ENCODE data around the gene RSRC1. TPM values are rescaled to one million over a fixed set of nuclear protein-coding genes. Genes with fewer than 3 reads are reported as not detected.
"Not testable (repeated sequence)": the region's sequence is repeated elsewhere in the genome, so short reads cannot be mapped to it uniquely, and the experiment has no call there.

RSRC1 gene
- total RNA-seq, 1 experiment from 2014 or later: 34.1 TPM

DNA sequence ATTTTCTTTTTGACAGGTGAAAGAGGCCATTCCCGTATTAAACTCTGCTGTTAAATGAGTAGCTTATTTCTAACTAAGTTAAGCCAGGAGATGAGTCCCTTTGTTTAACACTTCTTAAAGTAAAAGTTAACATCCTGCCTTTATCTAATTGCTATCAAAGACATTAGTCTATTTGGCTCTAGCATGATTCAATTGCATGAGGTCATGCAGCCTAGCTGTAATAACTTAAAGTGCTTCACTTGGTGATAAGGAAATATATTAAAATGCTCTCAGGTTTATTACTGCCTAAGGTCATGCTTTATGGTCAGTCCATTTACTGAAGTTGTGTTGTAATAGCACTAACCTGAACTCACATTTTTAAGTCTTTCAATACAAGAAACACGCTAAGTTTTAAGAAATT, 378.8 kb downstream of the RSRC1 start:
- in situ Hi-C loops (cut with HindIII; ENCODE audit: low sequenced_read_pairs): no loop called here
- no peak for DNase-seq (ENCODE audit: low spot score)

DNA sequence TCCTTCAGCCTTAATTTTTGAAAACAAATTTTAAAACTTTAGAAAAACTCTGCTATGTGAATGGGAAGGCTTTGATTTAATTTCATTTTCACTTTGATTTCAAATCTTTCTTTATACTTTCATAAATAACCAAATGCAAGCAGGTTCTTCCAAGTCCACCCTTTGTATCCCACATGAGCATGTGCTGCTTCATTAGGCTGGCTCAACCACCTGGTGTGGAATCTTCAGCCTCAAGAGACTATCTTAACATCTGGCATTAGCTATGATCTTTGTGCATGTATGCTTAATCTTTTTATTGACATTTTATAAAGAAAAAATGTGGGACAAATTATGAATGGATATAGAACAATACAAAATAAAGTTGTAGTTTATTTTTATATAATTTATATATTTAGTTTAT, 379.3 kb downstream of the RSRC1 start:
- in situ Hi-C loops (cut with HindIII; ENCODE audit: low sequenced_read_pairs): no loop called here
- DNase-seq (ENCODE audit: low spot score): no peak

DNA sequence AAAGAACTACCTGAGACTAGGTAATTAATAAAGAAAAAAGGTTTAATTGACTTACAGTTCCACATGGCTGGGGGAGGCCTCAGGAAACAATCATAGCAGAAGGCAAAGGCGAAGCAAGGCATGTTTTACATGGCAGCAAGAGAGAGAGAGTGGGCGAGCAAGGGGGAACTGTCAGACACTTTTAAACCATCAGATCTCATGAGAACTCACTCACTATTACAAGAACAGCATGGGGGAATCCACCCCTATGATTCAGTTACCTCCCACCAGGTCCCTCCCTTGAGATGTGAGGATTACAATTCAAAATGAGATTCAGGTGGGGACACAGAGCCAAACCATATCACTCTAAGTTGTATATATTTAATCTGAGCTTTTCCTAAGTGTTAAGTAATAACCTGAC, 382.1 kb downstream of the RSRC1 start:
- in situ Hi-C loops (cut with HindIII; ENCODE audit: low sequenced_read_pairs): no loop called here
- DNase-seq (ENCODE audit: low spot score): no peak

DNA sequence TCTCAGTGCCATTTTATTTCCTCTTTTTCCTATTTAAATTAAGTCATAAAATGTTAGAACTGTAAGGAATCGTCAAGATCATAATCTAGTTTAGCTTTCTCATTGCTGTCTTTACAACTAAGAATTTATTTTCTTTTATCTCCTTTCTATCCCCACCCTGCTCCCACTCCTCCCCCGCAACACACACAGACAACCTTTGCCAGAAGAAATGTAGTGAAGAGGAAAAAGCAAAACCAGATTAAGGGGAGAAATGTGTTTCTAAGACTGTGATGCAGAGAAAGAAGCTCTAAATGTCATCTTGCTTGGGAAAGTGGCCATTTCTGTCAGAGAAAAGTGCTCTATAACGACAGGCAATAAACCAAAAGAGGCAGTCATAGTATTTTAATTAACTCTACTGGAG, 382.8 kb downstream of the RSRC1 start:
- in situ Hi-C loops (cut with HindIII; ENCODE audit: low sequenced_read_pairs): no loop called here

DNA sequence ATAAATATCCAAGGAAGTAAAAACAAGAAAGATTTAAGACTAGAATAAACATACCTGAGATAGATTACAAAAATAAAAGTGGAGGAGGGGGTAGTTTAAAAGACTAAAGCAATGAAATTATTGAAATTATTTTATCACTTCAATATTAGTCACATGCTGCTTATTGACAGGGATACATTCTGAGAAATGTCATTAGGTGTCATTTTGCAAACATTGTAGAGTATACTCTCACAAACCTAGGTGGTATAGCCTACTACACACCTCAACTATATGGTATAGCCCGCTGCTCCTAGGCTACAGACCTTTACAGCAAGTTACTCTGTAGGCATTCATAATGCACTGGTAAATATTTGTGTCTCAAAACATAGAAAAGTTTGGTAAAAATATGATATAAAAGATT, 384.0 kb downstream of the RSRC1 start:
- in situ Hi-C loops (cut with HindIII; ENCODE audit: low sequenced_read_pairs): no loop called here

More for the DNA sequence above, 382.8 kb downstream of the RSRC1 start:
- no peak for DNase-seq (ENCODE audit: low spot score)

DNA sequence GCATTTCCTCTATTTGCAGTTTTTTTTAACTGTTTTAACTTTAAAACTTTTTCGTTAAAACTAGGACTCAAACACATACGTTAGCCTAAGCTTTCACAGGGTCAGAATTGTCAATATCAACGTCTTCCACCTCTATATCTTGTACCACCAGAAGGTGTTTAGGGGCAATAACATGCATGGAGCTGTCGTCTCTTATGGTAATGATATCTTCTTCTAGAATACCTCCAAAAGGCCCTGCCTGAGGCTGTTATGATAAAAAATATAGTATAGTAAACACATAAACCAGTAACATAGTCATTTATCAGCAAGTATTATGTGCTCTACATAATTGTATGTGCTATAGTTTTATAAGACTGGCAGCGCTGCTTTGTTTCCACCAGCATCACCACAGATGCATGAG, 384.8 kb downstream of the RSRC1 start:
- in situ Hi-C loops (cut with HindIII; ENCODE audit: low sequenced_read_pairs): no loop called here
- no peak for DNase-seq (ENCODE audit: low spot score)

More for the DNA sequence above, 384.0 kb downstream of the RSRC1 start:
- DNase-seq (ENCODE audit: low spot score): no peak

DNA sequence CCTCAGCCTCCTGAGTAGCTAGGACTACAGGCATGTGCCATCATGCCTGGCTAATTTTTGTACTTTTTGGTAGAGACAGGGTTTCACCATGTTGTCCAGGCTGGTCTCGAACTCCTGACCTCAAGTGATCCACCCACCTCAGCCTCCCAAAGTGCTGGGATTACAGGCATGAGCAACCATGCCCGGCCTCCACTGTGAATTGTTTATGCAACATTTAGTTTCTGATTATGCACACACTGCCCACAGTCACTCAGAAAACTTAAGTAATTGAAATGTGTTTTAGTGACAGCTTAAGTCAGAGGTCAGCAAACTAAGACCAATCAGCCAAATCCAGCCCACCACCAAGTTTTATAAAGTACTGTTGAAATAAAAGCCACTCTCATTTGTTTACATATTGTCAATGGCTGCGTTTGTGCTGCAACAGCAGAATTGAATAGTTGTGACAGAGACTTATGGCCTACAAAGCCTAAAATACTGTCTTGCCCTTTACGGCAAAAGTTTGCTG, 385.6 kb downstream of the RSRC1 start:
- in situ Hi-C loops (cut with HindIII; ENCODE audit: low sequenced_read_pairs); DNase-seq (ENCODE audit: low spot score): not testable (repeated sequence)

DNA sequence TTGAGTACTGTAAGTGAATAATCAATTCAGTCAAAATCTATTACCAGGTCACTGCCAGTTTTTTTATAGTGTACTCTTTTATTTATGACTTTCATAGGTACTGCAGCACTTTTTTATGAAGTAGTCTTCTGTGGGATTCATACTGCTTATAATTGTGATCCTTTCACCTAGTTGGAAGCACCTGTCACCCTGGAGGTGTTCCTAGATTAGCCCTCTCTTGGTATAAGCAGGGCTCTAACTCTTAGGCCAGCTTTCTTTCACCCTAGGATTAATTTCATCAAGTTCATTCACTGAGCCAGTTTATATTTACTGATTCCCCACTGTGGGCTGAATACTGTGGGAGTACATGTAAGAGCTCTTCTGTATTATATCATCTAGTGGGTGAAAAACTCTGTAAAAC, 395.2 kb downstream of the RSRC1 start:
- DNase-seq (ENCODE audit: low spot score): no peak
- in situ Hi-C loops (cut with HindIII; ENCODE audit: low sequenced_read_pairs): no loop called here

DNA sequence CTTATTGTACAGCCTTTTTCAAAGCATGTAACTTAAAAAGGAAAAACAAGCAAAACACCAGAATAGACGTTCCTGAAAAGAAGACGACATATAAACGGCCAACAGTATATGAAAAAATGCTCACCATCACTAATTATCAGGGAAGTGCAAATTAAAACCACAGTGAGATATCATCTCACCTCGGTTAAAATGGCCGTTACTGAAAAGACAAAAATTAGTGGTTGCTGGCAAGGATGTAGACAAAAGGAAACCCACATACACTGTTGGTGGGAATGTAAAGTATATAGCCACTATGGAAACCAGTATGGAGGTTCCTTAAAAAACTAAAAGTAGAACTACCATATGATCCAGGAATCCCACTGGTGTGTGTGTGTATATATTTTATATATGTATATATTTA, 396.6 kb downstream of the RSRC1 start:
- in situ Hi-C loops (cut with HindIII; ENCODE audit: low sequenced_read_pairs): no loop called here
- no peak for DNase-seq (ENCODE audit: low spot score)

DNA sequence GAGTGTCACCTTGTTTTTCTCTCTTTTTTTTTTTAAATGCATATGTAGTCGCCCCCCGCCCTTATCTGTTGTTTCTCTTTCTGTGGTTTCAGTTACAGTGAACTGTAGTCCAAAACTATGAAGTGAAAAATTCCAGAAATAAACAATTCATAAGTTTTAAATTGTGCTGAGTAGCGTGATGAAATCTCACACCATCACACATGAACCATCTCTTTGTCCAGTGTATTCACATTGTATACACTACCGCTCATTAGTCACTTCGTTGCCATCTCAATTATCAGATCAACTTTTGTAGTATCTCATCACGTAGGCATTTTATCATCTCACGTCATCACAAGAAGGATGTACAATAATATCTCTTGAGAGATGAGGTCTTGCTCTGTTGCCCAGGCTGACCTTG, 398.6 kb downstream of the RSRC1 start:
- DNase-seq (ENCODE audit: low spot score): no peak

DNA sequence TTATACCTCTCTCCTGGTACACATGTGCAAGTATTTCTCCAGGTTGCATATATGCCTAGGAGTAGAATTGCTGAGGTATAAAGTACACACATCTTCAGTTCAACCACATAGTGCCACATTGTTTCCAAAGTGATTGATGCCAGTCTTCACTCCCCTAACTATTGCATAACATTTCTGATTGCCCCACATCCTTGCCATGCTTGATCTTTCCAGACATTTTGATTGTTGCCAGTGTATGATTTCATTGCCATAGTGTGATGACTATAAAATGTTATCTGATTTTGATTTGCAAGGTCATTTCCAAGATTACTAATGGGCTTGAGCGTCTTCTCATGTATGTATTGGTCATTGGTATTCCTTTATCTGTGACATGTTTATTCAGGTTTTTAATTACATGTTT, 400.0 kb downstream of the RSRC1 start:
- no peak for DNase-seq (ENCODE audit: low spot score)
- in situ Hi-C loops (cut with HindIII; ENCODE audit: low sequenced_read_pairs): no loop called here

More for the DNA sequence above, 398.6 kb downstream of the RSRC1 start:
- in situ Hi-C loops (cut with HindIII; ENCODE audit: low sequenced_read_pairs): no loop called here

DNA sequence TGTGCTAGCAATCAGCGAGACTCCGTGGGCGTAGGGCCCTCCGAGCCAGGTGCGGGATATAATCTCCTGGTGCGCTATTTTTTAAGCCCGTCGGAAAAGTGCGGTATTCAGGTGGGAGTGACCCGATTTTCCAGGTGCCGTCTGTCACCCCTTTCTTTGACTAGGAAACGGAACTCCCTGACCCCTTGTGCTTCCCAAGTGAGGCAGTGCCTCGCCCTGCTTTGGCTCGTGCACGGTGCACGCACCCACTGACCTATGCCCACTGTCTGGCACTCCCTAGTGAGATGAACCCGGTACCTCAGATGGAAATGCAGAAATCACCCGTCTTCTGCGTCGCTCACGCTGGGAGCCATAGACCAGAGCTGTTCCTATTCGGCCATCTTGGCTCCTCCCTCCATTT, 406.8 kb downstream of the RSRC1 start:
- in situ Hi-C loops (cut with HindIII; ENCODE audit: low sequenced_read_pairs): not testable (repeated sequence)

DNA sequence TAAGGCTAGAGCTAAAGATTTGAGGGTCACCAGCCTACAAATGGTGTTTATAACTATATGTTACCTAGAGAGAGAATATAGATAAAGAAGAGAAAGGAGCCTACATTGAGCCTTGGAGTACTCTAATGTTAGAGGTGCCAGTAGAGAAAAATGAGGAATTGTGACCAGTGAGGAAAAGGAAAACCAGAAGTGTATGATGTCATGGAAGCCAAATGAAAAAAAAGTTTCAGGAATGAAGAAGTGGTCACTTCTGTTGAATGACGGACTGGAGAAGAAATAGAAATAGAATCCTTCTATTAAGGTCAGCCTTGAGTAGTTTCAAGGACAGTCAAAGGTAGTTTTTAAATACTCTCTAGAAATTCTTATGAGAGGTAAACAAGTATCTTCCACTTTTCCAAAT, 409.9 kb downstream of the RSRC1 start:
- DNase-seq (ENCODE audit: low spot score): no peak
- in situ Hi-C loops (cut with HindIII; ENCODE audit: low sequenced_read_pairs): no loop called here

More for the DNA sequence above, 406.8 kb downstream of the RSRC1 start:
- DNase-seq (ENCODE audit: low spot score): not testable (repeated sequence)

DNA sequence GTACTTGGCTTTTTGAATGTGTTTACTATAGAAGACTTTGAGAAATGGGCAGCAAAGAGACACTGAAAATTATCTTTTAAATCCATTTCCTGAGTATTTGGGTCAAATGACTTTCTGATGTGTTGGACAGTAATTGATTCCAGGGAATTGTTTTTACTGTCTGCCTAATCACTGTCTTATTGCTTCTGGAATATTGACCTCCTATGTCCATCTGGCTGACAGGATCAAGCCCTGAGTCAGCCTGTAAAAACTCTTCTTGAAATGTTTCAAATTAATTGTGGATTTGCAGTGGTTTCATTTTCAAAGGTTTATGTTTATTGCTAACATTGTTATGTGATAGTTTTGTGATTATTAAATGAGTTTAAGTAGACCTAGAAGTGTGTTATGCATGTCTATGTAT, 410.5 kb downstream of the RSRC1 start:
- no peak for DNase-seq (ENCODE audit: low spot score)
- in situ Hi-C loops (cut with HindIII; ENCODE audit: low sequenced_read_pairs): no loop called here

DNA sequence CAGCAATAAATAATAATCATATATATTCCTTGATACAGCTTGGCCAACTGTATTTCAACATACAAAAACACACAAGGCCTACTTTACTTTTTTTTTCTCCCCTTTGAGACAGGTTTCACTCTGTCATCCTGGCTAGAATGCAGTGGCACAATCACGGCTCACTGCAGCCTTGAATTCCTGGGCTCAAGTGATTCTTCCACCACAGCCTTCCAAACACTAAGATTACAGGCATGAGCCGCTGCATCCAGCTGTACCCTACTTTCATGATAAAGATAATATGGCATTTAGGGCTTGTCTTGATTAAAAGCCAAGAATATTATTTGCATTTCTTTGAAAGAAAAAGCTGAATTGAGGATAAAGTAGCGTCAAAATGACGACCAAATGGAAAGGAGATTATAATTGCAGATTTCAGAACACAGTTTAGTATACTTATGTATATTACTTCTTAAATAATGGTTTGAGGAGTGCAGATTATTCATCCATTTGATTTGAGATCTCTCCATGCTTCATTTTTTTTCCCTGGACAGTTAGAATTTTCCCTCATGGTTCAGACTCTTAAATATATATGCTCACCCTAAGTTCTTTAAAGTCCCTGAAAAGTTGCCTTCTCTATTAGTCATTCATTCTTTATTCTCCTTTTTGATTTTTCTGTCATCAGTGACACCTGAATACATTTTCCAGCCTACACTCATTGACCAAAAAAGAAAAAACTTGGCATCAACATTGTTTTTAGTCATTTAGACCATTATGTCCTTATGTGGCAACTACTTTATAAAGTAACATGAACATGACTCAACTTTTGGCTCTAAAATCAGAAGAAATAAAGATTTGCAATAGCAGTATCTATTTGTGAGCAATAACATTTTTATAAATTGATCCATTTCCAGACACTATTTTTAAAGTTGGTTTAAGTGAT, 412.6 kb downstream of the RSRC1 start:
- in situ Hi-C loops (cut with HindIII; ENCODE audit: low sequenced_read_pairs): no loop called here
- no peak for DNase-seq (ENCODE audit: low spot score)

DNA sequence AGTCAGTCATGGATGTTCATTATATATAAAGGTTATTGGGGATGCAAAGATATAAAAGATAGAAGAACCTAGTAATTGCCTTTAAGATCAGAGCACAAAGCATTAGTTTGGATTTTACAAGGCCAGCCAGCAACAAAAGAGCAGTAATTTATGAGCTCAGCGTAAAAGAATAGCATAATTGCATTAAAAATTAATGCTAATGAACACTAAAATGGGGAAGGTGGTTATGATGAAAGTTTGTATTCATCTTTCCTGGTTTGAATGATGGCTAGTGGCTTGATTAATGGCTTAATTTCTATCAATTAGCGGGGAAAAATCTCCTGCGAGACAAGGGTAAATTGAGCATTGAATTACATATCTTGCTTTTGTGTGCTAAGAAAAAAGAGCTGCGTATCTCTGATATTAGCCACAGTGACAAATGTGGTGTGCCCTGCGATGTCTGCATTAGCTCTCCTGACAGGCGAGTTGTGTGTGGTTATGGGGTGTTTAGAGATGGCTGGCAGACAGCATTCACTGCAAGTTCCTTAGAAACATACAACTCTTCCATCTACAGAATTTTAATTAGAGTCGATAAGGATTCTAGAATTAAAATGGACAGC, 418.3 kb downstream of the RSRC1 start:
- in situ Hi-C loops (cut with HindIII; ENCODE audit: low sequenced_read_pairs): no loop called here

DNA sequence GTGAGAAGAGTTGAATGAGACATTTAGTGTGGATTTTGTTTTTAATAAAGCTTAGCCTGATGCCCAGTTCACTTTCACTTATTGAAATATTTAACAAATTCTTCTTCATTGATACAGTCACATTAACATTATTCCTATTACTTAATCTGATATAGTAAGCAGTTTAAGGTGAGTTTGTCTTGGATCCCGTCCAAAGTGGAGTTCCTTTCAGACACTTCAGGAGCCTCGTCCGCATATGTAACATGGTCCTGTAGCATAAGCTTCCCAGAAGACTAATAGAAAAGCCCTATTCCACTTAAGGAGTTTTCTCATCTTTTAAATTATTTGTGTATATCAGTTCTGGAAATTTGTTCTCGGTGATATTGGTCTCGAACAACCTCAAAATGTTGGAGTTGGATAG, 421.4 kb downstream of the RSRC1 start:
- peak; percentile 5 for DNase-seq (ENCODE audit: low spot score)
- in situ Hi-C loops (cut with HindIII; ENCODE audit: low sequenced_read_pairs): no loop called here

More for the DNA sequence above, 418.3 kb downstream of the RSRC1 start:
- no peak for DNase-seq (ENCODE audit: low spot score)

DNA sequence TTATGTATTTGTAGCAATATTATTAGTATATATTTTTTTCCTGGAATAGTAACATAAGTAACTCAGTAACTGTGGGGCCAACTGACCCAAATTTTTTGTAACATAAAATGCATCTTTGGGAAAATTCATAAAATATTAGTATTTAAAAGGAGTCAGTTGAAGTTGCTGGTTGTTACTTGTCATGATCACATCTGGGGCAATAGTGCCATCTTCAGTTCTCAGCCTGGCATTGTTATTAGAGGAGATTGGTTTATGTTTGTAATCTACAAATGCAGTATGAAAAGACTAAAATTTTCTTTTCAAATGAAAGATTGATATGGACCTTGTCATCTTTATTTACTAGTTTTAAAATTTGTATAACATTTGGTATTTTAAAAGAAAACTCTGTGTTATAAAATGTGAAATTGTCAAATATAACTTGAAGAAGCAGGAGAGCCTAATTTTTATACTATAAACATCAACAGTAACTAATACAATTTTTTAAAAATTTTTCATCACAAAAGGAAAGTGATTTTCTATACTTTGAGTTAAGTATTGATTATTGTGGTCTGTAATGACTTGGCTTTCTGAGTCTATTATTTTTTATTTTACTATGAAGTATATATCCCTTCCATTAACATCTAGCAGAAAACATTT, 422.3 kb downstream of the RSRC1 start:
- in situ Hi-C loops (cut with HindIII; ENCODE audit: low sequenced_read_pairs): no loop called here
- peak; percentile 41 for DNase-seq (ENCODE audit: low spot score)

DNA sequence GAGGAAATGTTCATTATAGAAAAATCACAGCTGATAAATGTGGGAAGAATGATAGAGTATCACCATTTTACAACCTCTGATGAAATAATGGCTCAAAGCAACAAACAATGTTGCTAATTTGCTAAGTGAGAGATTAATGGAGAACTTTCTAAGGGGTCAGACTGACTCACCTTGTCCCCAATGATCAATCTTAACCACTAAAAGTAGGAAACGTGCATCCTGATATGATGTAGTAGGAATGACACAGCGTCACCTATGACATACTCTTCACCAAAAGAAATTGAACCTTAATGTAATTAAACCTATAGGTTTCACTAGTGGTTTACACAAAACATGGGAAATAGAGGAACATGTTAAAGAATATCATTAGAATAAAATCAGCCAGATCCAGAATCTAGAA, 426.0 kb downstream of the RSRC1 start:
- in situ Hi-C loops (cut with HindIII; ENCODE audit: low sequenced_read_pairs): no loop called here
- no peak for DNase-seq (ENCODE audit: low spot score)

DNA sequence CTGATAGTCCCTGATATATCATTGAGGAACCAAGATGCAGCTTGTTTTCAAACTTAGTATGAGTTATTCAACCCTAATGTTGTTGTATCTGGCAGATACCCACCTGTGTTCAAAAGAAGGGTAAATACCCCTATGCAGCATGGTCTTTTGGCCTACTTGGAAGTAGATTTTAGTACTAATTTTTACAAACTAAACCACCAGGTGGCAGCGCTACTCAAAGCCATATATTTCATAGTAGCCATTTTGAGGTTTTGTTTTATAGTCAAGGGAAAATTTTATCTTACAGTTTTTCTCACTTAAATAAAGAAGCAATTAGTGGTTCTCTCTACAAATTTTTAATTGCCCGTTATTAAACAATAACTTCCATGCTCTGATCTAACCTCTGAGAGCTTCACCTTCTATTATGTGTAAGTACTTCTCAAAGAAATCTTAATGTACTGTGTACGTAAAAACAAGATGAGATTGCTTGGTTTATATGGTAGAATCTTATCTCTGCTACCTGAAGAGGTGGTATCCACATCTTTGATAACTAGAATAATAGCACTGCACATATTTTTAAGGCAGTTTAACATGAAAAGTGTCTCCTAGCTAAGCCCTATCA, 429.6 kb downstream of the RSRC1 start:
- in situ Hi-C loops (cut with HindIII; ENCODE audit: low sequenced_read_pairs): no loop called here
- peak; percentile 34 for DNase-seq (ENCODE audit: low spot score)
